ENCODE measurements around the gene RPL35.

The RPL35 gene

DNA sequence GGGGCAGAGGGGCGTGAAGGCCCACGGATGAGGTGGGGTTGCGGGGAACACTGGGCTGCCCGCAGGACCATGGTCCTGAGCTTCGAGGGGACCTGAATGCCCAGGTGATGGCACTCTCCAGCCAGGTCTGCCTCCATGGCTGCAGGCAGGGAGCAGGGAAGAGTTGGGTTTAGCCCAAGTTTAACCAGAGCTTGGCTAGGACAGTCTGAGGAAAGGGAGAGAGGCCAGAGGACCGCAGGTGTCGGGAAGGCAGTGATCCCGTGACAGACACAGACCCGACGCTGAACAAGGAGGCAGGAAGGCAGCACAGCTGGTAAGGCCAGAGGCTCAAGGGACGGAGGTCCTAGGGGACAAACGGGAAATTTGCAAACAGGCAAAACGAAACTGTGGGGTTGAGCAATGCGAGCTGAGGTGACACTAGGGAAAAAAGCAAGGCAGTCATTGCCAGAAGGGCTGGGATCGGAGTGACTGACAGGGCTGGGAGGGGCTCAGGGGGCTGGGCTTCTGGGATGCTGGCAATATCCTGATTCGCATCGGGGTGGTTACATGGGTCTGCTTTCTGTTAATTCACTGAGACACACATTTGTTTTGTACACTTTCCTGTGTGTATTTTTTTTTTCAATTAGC lies 25.2 kb upstream of the RPL35 start:
- H3K9me3 ChIP-seq (ENCODE audit: control insufficient read depth in 1 of 2, low read length in 2 of 2), result no peaks in the 10 kb centered on the region
- H3K27ac ChIP-seq (ENCODE audit: low read length), result no peak overlapping the region
- peaks cover 44 to 77% of the 10 kb centered on the region in 2 donors for H3K36me3 ChIP-seq (ENCODE audit: control insufficient read depth in 1 of 2, insufficient read depth in 2 of 2, low read length in 2 of 2)
- no peaks in the 10 kb centered on the region for H3K4me1 ChIP-seq (ENCODE audit: control insufficient read depth in 1 of 2, insufficient read depth in 2 of 2, low read length in 2 of 2)
- H3K27me3 ChIP-seq (ENCODE audit: low read depth, low read length), result no peaks in the 10 kb centered on the region
- no peak overlapping the region for H3K4me3 ChIP-seq (ENCODE audit: low read depth in 1 of 2, low read length in 2 of 2)

- Histone ChIP-seq H3K4me3 (ENCODE audit: low read depth in 1 of 2, low read length in 2 of 2) (no peak overlapping the region), H3K27me3 (ENCODE audit: low read depth, low read length) (no peaks in the 10 kb centered on the region), H3K27ac (ENCODE audit: low read length) (no peak overlapping the region), H3K36me3 (ENCODE audit: control insufficient read depth in 1 of 2, insufficient read depth in 2 of 2, low read length in 2 of 2) (peaks cover 49 to 82% of the 10 kb centered on the region in 2 donors), H3K4me1 (ENCODE audit: control insufficient read depth in 1 of 2, insufficient read depth in 2 of 2, low read length in 2 of 2) (no peaks in the 10 kb centered on the region), H3K9me3 (ENCODE audit: control insufficient read depth in 1 of 2, low read length in 2 of 2) (no peaks in the 10 kb centered on the region)
These were observed 24.7 kb upstream of the RPL35 start for GRCh38 chr9:124886461-124886860.

GRCh38 chr9:124885551-124885950 lies 23.8 kb upstream of the RPL35 start:
- H3K4me1 ChIP-seq (ENCODE audit: control insufficient read depth in 1 of 2, insufficient read depth in 2 of 2, low read length in 2 of 2), result no peaks in the 10 kb centered on the region
- H3K36me3 ChIP-seq (ENCODE audit: control insufficient read depth in 1 of 2, insufficient read depth in 2 of 2, low read length in 2 of 2), result peaks cover 49 to 84% of the 10 kb centered on the region in 2 donors
- H3K27me3 ChIP-seq (ENCODE audit: low read depth, low read length), result no peaks in the 10 kb centered on the region
- no peak overlapping the region for H3K4me3 ChIP-seq (ENCODE audit: low read depth in 1 of 2, low read length in 2 of 2)
- no peak overlapping the region for H3K27ac ChIP-seq (ENCODE audit: low read length)
- no peaks in the 10 kb centered on the region for H3K9me3 ChIP-seq (ENCODE audit: control insufficient read depth in 1 of 2, low read length in 2 of 2)

DNA sequence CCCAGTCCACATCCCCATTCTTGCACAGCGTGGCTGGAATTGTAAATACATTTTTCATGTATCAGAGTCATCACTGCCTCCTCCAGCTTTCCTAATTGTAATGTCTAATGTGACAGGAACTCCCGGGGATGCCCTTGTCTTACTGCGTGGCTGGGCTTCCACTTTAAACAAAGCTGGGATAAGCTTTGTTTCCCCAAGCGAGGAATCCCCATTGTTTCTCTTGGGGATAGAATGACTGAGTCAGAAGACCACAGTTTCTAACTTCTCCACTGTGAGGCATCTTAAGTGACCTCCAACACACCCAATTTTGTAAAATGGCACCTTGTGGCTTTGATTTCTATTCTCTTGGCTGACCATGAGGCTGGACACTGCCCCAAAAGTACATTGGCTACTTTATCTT lies 22.6 kb upstream of the RPL35 start:
- peaks cover 51 to 82% of the 10 kb centered on the region in 2 donors for H3K36me3 ChIP-seq (ENCODE audit: control insufficient read depth in 1 of 2, insufficient read depth in 2 of 2, low read length in 2 of 2)
- no peaks in the 10 kb centered on the region for H3K9me3 ChIP-seq (ENCODE audit: control insufficient read depth in 1 of 2, low read length in 2 of 2)

GRCh38 chr9:124882231-124882630 lies 20.5 kb upstream of the RPL35 start:
- Histone ChIP-seq H3K4me1 (ENCODE audit: control insufficient read depth in 1 of 2, insufficient read depth in 2 of 2, low read length in 2 of 2) (no peaks in the 10 kb centered on the region), H3K27me3 (ENCODE audit: low read depth, low read length) (no peaks in the 10 kb centered on the region), H3K9me3 (ENCODE audit: control insufficient read depth in 1 of 2, low read length in 2 of 2) (no peaks in the 10 kb centered on the region), H3K36me3 (ENCODE audit: control insufficient read depth in 1 of 2, insufficient read depth in 2 of 2, low read length in 2 of 2) (peaks cover 58 to 82% of the 10 kb centered on the region in 2 donors), H3K27ac (ENCODE audit: low read length) (no peak overlapping the region), H3K4me3 (ENCODE audit: low read depth in 1 of 2, low read length in 2 of 2) (no peak overlapping the region)

More for the DNA sequence above, 22.6 kb upstream of the RPL35 start:
- no peaks in the 10 kb centered on the region for H3K27me3 ChIP-seq (ENCODE audit: low read depth, low read length)
- no peak overlapping the region for H3K27ac ChIP-seq (ENCODE audit: low read length)
- no peak overlapping the region for H3K4me3 ChIP-seq (ENCODE audit: low read depth in 1 of 2, low read length in 2 of 2)
- no peaks in the 10 kb centered on the region for H3K4me1 ChIP-seq (ENCODE audit: control insufficient read depth in 1 of 2, insufficient read depth in 2 of 2, low read length in 2 of 2)

DNA sequence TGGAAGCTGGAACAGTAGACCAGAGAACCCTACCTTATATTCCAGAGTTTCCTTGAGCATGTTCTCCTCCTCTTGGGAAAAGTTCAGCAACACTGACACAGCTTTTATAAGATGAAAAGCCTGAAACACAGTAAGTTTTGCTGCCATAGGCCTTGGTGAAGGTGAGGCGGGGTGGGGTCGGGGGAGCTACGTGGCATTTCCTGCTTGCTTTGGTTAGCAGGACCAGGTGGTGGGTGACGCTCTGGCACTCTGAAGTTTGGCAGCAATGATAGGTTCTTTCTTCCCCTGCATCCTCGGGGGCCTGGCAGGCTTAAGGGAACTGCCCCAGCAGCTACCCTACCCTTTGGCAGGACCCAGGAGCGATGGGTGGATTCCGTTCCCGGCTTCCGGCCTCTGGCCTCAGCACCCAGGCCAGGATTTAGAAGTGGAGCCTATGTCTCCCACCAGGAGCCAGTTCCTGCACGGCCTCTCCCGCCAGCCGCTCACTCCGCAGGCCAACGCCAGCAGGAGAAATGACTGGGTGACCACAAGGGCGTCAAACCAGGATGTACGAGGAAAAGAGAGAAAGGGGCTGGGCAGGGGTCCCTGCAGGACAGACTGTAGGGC lies 19.5 kb upstream of the RPL35 start:
- Histone ChIP-seq H3K9me3 (ENCODE audit: control insufficient read depth in 1 of 2, low read length in 2 of 2) (no peaks in the 10 kb centered on the region), H3K4me3 (ENCODE audit: low read depth in 1 of 2, low read length in 2 of 2) (no peak overlapping the region), H3K27ac (ENCODE audit: low read length) (no peak overlapping the region), H3K27me3 (ENCODE audit: low read depth, low read length) (no peaks in the 10 kb centered on the region), H3K4me1 (ENCODE audit: control insufficient read depth in 1 of 2, insufficient read depth in 2 of 2, low read length in 2 of 2) (no peaks in the 10 kb centered on the region), H3K36me3 (ENCODE audit: control insufficient read depth in 1 of 2, insufficient read depth in 2 of 2, low read length in 2 of 2) (peaks cover 60 to 82% of the 10 kb centered on the region in 2 donors)

- Histone ChIP-seq H3K9me3 (ENCODE audit: control insufficient read depth in 1 of 2, low read length in 2 of 2) (no peaks in the 10 kb centered on the region), H3K4me3 (ENCODE audit: low read depth in 1 of 2, low read length in 2 of 2) (no peak overlapping the region), H3K4me1 (ENCODE audit: control insufficient read depth in 1 of 2, insufficient read depth in 2 of 2, low read length in 2 of 2) (no peaks in the 10 kb centered on the region), H3K27ac (ENCODE audit: low read length) (no peak overlapping the region), H3K27me3 (ENCODE audit: low read depth, low read length) (no peaks in the 10 kb centered on the region), H3K36me3 (ENCODE audit: control insufficient read depth in 1 of 2, insufficient read depth in 2 of 2, low read length in 2 of 2) (peaks cover 59 to 81% of the 10 kb centered on the region in 2 donors)
These were observed 18.7 kb upstream of the RPL35 start for GRCh38 chr9:124880501-124880900.

- Histone ChIP-seq H3K4me3 (ENCODE audit: low read depth in 1 of 2, low read length in 2 of 2) (no peak overlapping the region), H3K27ac (ENCODE audit: low read length) (no peak overlapping the region), H3K27me3 (ENCODE audit: low read depth, low read length) (no peaks in the 10 kb centered on the region), H3K4me1 (ENCODE audit: control insufficient read depth in 1 of 2, insufficient read depth in 2 of 2, low read length in 2 of 2) (no peaks in the 10 kb centered on the region), H3K9me3 (ENCODE audit: control insufficient read depth in 1 of 2, low read length in 2 of 2) (no peaks in the 10 kb centered on the region), H3K36me3 (ENCODE audit: control insufficient read depth in 1 of 2, insufficient read depth in 2 of 2, low read length in 2 of 2) (peaks cover 65 to 79% of the 10 kb centered on the region in 2 donors)
These were observed 17.5 kb upstream of the RPL35 start for GRCh38 chr9:124879226-124879625.

GRCh38 chr9:124878518-124878917 lies 16.8 kb upstream of the RPL35 start:
- Histone ChIP-seq H3K27ac (ENCODE audit: low read length) (no peak overlapping the region), H3K4me3 (ENCODE audit: low read depth in 1 of 2, low read length in 2 of 2) (no peak overlapping the region), H3K9me3 (ENCODE audit: control insufficient read depth in 1 of 2, low read length in 2 of 2) (no peaks in the 10 kb centered on the region), H3K4me1 (ENCODE audit: control insufficient read depth in 1 of 2, insufficient read depth in 2 of 2, low read length in 2 of 2) (peaks cover under 1 to 2% of the 10 kb centered on the region in 2 donors), H3K27me3 (ENCODE audit: low read depth, low read length) (no peaks in the 10 kb centered on the region), H3K36me3 (ENCODE audit: control insufficient read depth in 1 of 2, insufficient read depth in 2 of 2, low read length in 2 of 2) (peaks cover 70 to 85% of the 10 kb centered on the region in 2 donors)

- H3K9me3 ChIP-seq (ENCODE audit: control insufficient read depth in 1 of 2, low read length in 2 of 2), result no peaks in the 10 kb centered on the region
- no peaks in the 10 kb centered on the region for H3K27me3 ChIP-seq (ENCODE audit: low read depth, low read length)
- no peak overlapping the region for H3K4me3 ChIP-seq (ENCODE audit: low read depth in 1 of 2, low read length in 2 of 2)
- H3K27ac ChIP-seq (ENCODE audit: low read length), result no peak overlapping the region
- peaks cover 74 to 88% of the 10 kb centered on the region in 2 donors for H3K36me3 ChIP-seq (ENCODE audit: control insufficient read depth in 1 of 2, insufficient read depth in 2 of 2, low read length in 2 of 2)
- H3K4me1 ChIP-seq (ENCODE audit: control insufficient read depth in 1 of 2, insufficient read depth in 2 of 2, low read length in 2 of 2), result peaks cover 5 to 7% of the 10 kb centered on the region in 2 donors
These were observed 16.3 kb upstream of the RPL35 start for GRCh38 chr9:124878021-124878420.

DNA sequence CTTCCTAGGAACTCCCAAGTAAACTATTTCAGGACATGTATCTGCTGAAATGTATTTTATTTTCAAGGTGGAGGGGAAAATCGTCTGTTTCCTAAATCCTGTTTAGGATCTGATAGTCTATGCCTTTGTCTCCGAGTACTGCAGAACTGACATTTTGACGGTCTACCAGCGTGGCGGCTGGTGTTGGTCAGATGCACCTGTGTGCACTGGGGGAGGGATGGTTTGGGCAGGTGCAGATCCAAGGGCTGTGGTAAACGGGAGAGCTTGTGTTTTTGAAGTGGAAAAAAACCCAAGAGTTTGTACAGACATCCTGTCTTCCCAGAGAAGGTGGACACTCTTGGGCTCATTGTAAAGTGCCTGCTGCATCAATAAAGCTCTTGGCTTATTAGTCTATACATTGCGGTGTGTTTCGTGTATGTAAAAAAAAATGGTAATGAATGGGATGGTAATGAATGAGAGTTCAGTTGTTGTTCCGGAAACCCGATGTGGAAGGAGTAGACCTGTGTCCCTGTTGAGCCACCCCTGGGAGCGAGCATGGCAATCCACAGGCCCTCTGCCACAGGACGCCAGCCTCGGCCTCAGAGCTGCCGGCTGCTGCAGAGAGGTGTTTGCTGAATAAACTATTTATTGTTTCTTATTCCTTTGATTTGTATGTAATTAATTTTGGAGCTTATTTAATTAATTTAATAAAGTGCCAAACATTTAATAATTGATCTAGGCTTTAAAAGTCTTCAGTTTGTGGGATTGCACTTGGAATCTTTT lies 15.4 kb upstream of the RPL35 start:
- no peaks in the 10 kb centered on the region for H3K9me3 ChIP-seq (ENCODE audit: control insufficient read depth in 1 of 2, low read length in 2 of 2)
- H3K4me3 ChIP-seq (ENCODE audit: low read depth in 1 of 2, low read length in 2 of 2), result no peak overlapping the region
- H3K27me3 ChIP-seq (ENCODE audit: low read depth, low read length), result no peaks in the 10 kb centered on the region
- H3K4me1 ChIP-seq (ENCODE audit: control insufficient read depth in 1 of 2, insufficient read depth in 2 of 2, low read length in 2 of 2), result peaks cover 11 to 15% of the 10 kb centered on the region in 2 donors
- H3K27ac ChIP-seq (ENCODE audit: low read length), result no peak overlapping the region
- H3K36me3 ChIP-seq (ENCODE audit: control insufficient read depth in 1 of 2, insufficient read depth in 2 of 2, low read length in 2 of 2), result peaks cover 75 to 82% of the 10 kb centered on the region in 2 donors
